IMR-90 (cell line): Measurements from ENCODE around the gene LINC01488. TPM values are rescaled to one million over a fixed set of nuclear protein-coding genes. Genes with fewer than 3 reads are reported as not detected.

Experiments used
- ATAC-seq: fragments of 200-7000 bp; cut with Tn5 transposase; 2 replicates; pipeline ENCODE4 v1.9.1; 2020; ENCODE audit warnings: low read depth, mild to moderate bottlenecking, moderate library complexity
- BruUV-seq: library from RNA; stranded (reverse); fragments of 400-500 nt; replicated peaks from 2 replicates; lab custom pipeline; 2021; lab: Mats Ljungman, UMichigan
- CTCF ChIA-PET: fragments of 300-600 bp; formaldehyde crosslinking; extraction: SDS; loops from one replicate; lab custom pipeline; 2021; ENCODE audit warnings: antibody characterized with exemption; lab: Yijun Ruan, JAX
- POLR2A ChIA-PET: fragments of 300-600 bp; sonication (Branson Sonifier 250); formaldehyde crosslinking; loops from one replicate; lab custom pipeline; 2022; ENCODE audit warnings: antibody characterized with exemption; ENCODE audit not compliant: unreplicated experiment; lab: Charles Lee
- DNase-seq: peaks from one replicate; pipeline ENCODE4 v3.0.0; 2013
- H2AFZ ChIP-seq: replicated peaks from 2 replicates; pipeline ENCODE3; 2013; ENCODE audit warnings: low read length, mild to moderate bottlenecking; ENCODE audit not compliant: poor library complexity
- H2AK5ac ChIP-seq: 2 replicates; pipeline ENCODE4 v1.6.1; 2013; ENCODE audit warnings: low read depth, low read length, inconsistent platforms
- H2AK9ac ChIP-seq: replicated peaks from 2 replicates; pipeline ENCODE3; 2013; ENCODE audit warnings: mild to moderate bottlenecking, low read depth, low read length, moderate library complexity; ENCODE audit not compliant: poor library complexity
- H2BK120ac ChIP-seq: 2 replicates; pipeline ENCODE4 v1.6.1; 2013; ENCODE audit warnings: low read depth, low read length, inconsistent platforms
- H2BK15ac ChIP-seq: 3 replicates; pipeline ENCODE4 v1.6.1; 2013; ENCODE audit warnings: low read depth, low read length, inconsistent platforms
- H2BK20ac ChIP-seq: 2 replicates; pipeline ENCODE4 v1.6.1; 2013; ENCODE audit warnings: low read depth, mild to moderate bottlenecking, inconsistent platforms, low read length, moderate library complexity
- H2BK5ac ChIP-seq: 2 replicates; pipeline ENCODE4 v1.6.1; 2013; ENCODE audit warnings: mild to moderate bottlenecking, low read depth, low read length, inconsistent platforms; ENCODE audit not compliant: poor library complexity, severe bottlenecking
- H3K14ac ChIP-seq: replicated peaks from 2 replicates; pipeline ENCODE4 v1.6.1; 2013; ENCODE audit warnings: low read depth, low read length, inconsistent platforms
- H3K18ac ChIP-seq: 2 replicates; pipeline ENCODE4 v1.6.1; 2013; ENCODE audit warnings: low read depth, low read length, control low read depth
- H3K23ac ChIP-seq: 2 replicates; pipeline ENCODE4 v1.6.1; 2013; ENCODE audit warnings: low read depth, low read length, inconsistent platforms
- H3K27ac ChIP-seq: 2 replicates; pipeline ENCODE4 v1.5.1; 2013; ENCODE audit warnings: mild to moderate bottlenecking, control low read depth, low read length; ENCODE audit not compliant: insufficient read depth
- H3K27me3 ChIP-seq: 2 replicates; pipeline ENCODE4 v1.6.1; 2013; ENCODE audit warnings: low read length; ENCODE audit not compliant: control insufficient read depth, insufficient read depth
- H3K36me3 ChIP-seq: 2 replicates; pipeline ENCODE4 v1.6.1; 2013; ENCODE audit warnings: low read length, mixed read lengths; ENCODE audit not compliant: control insufficient read depth, insufficient read depth
- H3K4ac ChIP-seq: 2 replicates; pipeline ENCODE4 v1.6.1; 2013; ENCODE audit warnings: low read depth, low read length, inconsistent platforms
- H3K4me1 ChIP-seq: 2 replicates; pipeline ENCODE4 v1.6.1; 2013; ENCODE audit warnings: low read length, mixed read lengths; ENCODE audit not compliant: control insufficient read depth, insufficient read depth
- H3K4me2 ChIP-seq: 2 replicates; pipeline ENCODE4 v1.6.1; 2013; ENCODE audit warnings: low read depth, mild to moderate bottlenecking, control low read depth, low read length, moderate library complexity
- H3K4me3 ChIP-seq: 2 replicates; pipeline ENCODE4 v1.5.1; 2013; ENCODE audit warnings: low read depth, mild to moderate bottlenecking, control low read depth, low read length, moderate library complexity; ENCODE audit not compliant: insufficient read depth
- H3K56ac ChIP-seq: 2 replicates; pipeline ENCODE4 v1.6.1; 2013; ENCODE audit warnings: low read length, inconsistent platforms; ENCODE audit not compliant: insufficient read depth; ENCODE audit errors: extremely low read depth
- H3K79me1 ChIP-seq, 2 experiments: 2 replicates each; pipeline ENCODE4 v1.6.1; 2013; ENCODE audit warnings: low read length in 2 of 2, inconsistent platforms in 1 of 2, low read depth in 1 of 2
- H3K9ac ChIP-seq: 2 replicates; pipeline ENCODE4 v1.6.1; 2013; ENCODE audit warnings: low read depth, low read length, control low read depth
- H3K9me1 ChIP-seq: 2 replicates; pipeline ENCODE4 v1.6.1; 2013; ENCODE audit warnings: low read length, inconsistent platforms; ENCODE audit not compliant: insufficient read depth
- H3K9me3 ChIP-seq: 2 replicates; pipeline ENCODE4 v1.6.1; 2013; ENCODE audit warnings: low read length; ENCODE audit not compliant: control insufficient read depth, insufficient read depth
- H4K20me1 ChIP-seq: 2 replicates; pipeline ENCODE4 v1.6.1; 2013; ENCODE audit warnings: low read length, inconsistent platforms; ENCODE audit not compliant: insufficient read depth
- H4K5ac ChIP-seq: 2 replicates; pipeline ENCODE4 v1.6.1; 2013; ENCODE audit warnings: mild to moderate bottlenecking, low read depth, low read length, control low read depth
- H4K8ac ChIP-seq, 2 experiments: 2 replicates each; pipeline ENCODE4 v1.6.1; 2013; ENCODE audit warnings: low read depth in 2 of 2, low read length in 2 of 2, control low read depth in 1 of 2, inconsistent platforms in 1 of 2
- H4K91ac ChIP-seq: 2 replicates; pipeline ENCODE4 v1.6.1; 2013; ENCODE audit warnings: low read depth, low read length, inconsistent platforms; ENCODE audit not compliant: insufficient read depth
- BHLHE40 ChIP-seq: fragments of 150-350 bp; IDR thresholded peaks from 2 replicates; pipeline ENCODE4 v1.6.1; 2016; ENCODE audit warnings: mild to moderate bottlenecking, low read depth, low read length
- CEBPB ChIP-seq: IDR thresholded peaks from 2 replicates; pipeline ENCODE4 v1.6.1; 2012; ENCODE audit warnings: low read depth, low read length, improper control_type of control experiment
- CHD1 ChIP-seq: IDR thresholded peaks from 2 replicates; pipeline ENCODE4 v1.6.1; 2012; ENCODE audit warnings: low read depth, low read length, improper control_type of control experiment
- CTCF ChIP-seq: conservative IDR thresholded peaks from 2 replicates; pipeline ENCODE4 v1.5.1; 2012; ENCODE audit warnings: mild to moderate bottlenecking, low read depth, low read length, improper control_type of control experiment
- FOS ChIP-seq: fragments of 150-350 bp; IDR thresholded peaks from 2 replicates; pipeline ENCODE4 v1.6.1; 2016; ENCODE audit warnings: low read depth, low read length
- MAFK ChIP-seq: IDR thresholded peaks from 2 replicates; pipeline ENCODE4 v1.6.1; 2012; ENCODE audit warnings: low read depth, low read length, improper control_type of control experiment
- MAZ ChIP-seq: IDR thresholded peaks from 2 replicates; pipeline ENCODE4 v1.6.1; 2012; ENCODE audit warnings: low read depth, mild to moderate bottlenecking, low read length, improper control_type of control experiment, moderate library complexity, borderline replicate concordance
- MXI1 ChIP-seq: IDR thresholded peaks from 2 replicates; pipeline ENCODE4 v1.6.1; 2012; ENCODE audit warnings: low read depth, mild to moderate bottlenecking, low read length, moderate library complexity, borderline replicate concordance
- NFE2L2 ChIP-seq: fragments of 150-350 bp; IDR thresholded peaks from 2 replicates; pipeline ENCODE4 v1.6.1; 2016; ENCODE audit warnings: low read depth, mild to moderate bottlenecking, low read length
- POLR2A ChIP-seq: IDR thresholded peaks from 2 replicates; pipeline ENCODE4 v1.6.1; 2012; ENCODE audit warnings: mild to moderate bottlenecking, low read depth, low read length
- RAD21 ChIP-seq: IDR thresholded peaks from 2 replicates; pipeline ENCODE4 v1.6.1; 2012; ENCODE audit warnings: low read length, improper control_type of control experiment
- RCOR1 ChIP-seq: IDR thresholded peaks from 2 replicates; pipeline ENCODE4 v1.6.1; 2012; ENCODE audit warnings: mild to moderate bottlenecking, low read length, improper control_type of control experiment; ENCODE audit not compliant: insufficient replicate concordance
- RFX5 ChIP-seq: IDR thresholded peaks from 2 replicates; pipeline ENCODE4 v1.8.0; 2012; ENCODE audit warnings: low read depth, mild to moderate bottlenecking, low read length, moderate library complexity
- SMC3 ChIP-seq: fragments of 150-350 bp; IDR thresholded peaks from 2 replicates; pipeline ENCODE4 v1.6.1; 2016; ENCODE audit warnings: low read depth, mild to moderate bottlenecking, antibody characterized with exemption, low read length, moderate library complexity
- USF2 ChIP-seq: fragments of 150-350 bp; IDR thresholded peaks from 2 replicates; pipeline ENCODE4 v1.6.1; 2017; ENCODE audit warnings: mild to moderate bottlenecking, antibody characterized with exemption, low read length, low read depth
- WGBS, 2 experiments: methylation state at CpG; one replicate each; pipeline versions ENCODE4 v1.1.5 to v1.1.7; 2013; ENCODE audit warnings: missing lambda C conversion rate in 2 of 2; ENCODE audit not compliant: insufficient read length in 1 of 2; ENCODE audit errors: extremely low coverage in 2 of 2; 5-methylcytosine and 5-hydroxymethylcytosine counted together
- dilution Hi-C: fragments of 300-500 bp; cut with HindIII; formaldehyde crosslinking; loops from one replicate; pipeline ENCODE4 v1.14.3; 2018; ENCODE audit warnings: low sequenced_read_pairs; ENCODE audit not compliant: unreplicated experiment
- in situ Hi-C: fragments of 300-500 bp; cut with MboI; formaldehyde crosslinking; loops from 3 replicates; pipeline ENCODE4 v1.14.3; 2019; ENCODE audit warnings: low sequenced_read_pairs, inconsistent platforms, mixed read lengths
- intact Hi-C: fragments of 100-400 bp; cut with micrococcal nuclease; formaldehyde crosslinking; loops from 2 replicates; pipeline ENCODE4 v1.10.0; 2022
- polyA plus RNA-seq, 3 experiments: library from polyadenylated mRNA; depleted of rRNA; stranded (reverse); fragments of >200 nt; gene quantifications; 2 replicates each; pipeline ENCODE4 v1.2.3, GENCODE V29; 2012; ENCODE audit warnings: low replicate concordance in 1 of 3
- total RNA-seq: library from RNA; depleted of rRNA; stranded (reverse); fragments of >200 nt; gene quantifications from 2 replicates; pipeline ENCODE4 v1.2.3, GENCODE V29; 2012
- TF ChIP-seq, protein P1 (sequence below): fragments of 150-350 bp; IDR thresholded peaks from 2 replicates; pipeline ENCODE4 v1.6.1; 2016; ENCODE audit warnings: low read depth, mild to moderate bottlenecking, low read length, moderate library complexity, borderline replicate concordance

Gene LINC01488
- total and polyA plus RNA-seq, 2 of the 4 experiments (the other 2 are of a cell fraction) = not detected

DNA sequence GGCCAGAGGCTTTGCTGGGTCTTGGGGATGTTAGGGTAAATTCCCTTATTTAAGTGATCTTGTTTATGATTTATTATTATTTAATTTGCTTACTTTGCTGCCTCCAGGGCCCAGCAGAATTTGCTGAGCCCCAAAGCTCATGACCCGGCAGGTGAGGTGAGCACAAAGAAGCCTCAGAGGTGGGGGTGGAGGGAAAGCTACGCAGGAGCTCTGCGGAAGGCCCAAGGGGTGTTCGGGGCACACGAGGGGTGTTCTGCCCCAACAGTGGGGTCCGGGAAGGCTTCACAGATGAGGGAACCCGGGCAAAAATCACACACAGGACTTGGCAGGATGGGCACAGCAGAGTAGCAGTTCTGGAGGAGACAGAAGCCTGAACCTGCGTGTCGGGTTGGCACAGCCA, 6.7 kb upstream of the LINC01488 start:
- H4K8ac ChIP-seq = no peak overlapping the region
- H3K27me3 ChIP-seq = 0 out of 2 replicates have a peak, but pooled peaks cover 1% of the 10 kb centered on the region
- no peaks in the 10 kb centered on the region for H4K20me1 ChIP-seq
- no peaks in the 10 kb centered on the region for H3K4me1 ChIP-seq
- ChIA-PET CTCF (no interaction called here), POLR2A (no interaction called here)
- H3K4me3 ChIP-seq = no peak overlapping the region
- no peak overlapping the region for H2BK15ac ChIP-seq
- peaks cover 11% of the 10 kb centered on the region for H3K9me3 ChIP-seq
- H3K79me1 ChIP-seq = no peaks in the 10 kb centered on the region
- dilution Hi-C loops (no loop called here), intact Hi-C loops (no loop called here), in situ Hi-C loops (no loop called here)
- H3K4ac ChIP-seq = no peak overlapping the region
- no peak overlapping the region for H3K56ac ChIP-seq
- ATAC-seq (no peak), DNase-seq (no peak)
- H3K36me3 ChIP-seq = no peaks in the 10 kb centered on the region
- H3K9ac ChIP-seq = no peak overlapping the region
- 72% methylated on average over 4 of the region's 9 CpGs; no CpG with 5 or more reads in 1 of the 2 experiments for WGBS, 2 experiments
- no peak overlapping the region for H2BK120ac ChIP-seq
- H4K5ac ChIP-seq = no peak overlapping the region
- TF ChIP-seq USF2 (no peak), CTCF (no peak), NFE2L2 (no peak), FOS (no peak), MAFK (no peak), BHLHE40 (no peak), CHD1 (no peak), RFX5 (no peak), RCOR1 (no peak), MAZ (no peak), CEBPB (no peak), SMC3 (no peak), RAD21 (no peak), POLR2A (no peak), MXI1 (no peak)
- TF ChIP-seq, protein P1, sequence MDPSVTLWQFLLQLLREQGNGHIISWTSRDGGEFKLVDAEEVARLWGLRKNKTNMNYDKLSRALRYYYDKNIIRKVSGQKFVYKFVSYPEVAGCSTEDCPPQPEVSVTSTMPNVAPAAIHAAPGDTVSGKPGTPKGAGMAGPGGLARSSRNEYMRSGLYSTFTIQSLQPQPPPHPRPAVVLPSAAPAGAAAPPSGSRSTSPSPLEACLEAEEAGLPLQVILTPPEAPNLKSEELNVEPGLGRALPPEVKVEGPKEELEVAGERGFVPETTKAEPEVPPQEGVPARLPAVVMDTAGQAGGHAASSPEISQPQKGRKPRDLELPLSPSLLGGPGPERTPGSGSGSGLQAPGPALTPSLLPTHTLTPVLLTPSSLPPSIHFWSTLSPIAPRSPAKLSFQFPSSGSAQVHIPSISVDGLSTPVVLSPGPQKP = no peak
- H2BK5ac ChIP-seq = no peak overlapping the region
- H2AK9ac ChIP-seq = no peak overlapping the region
- no TSS peak for BruUV-seq
- H2BK20ac ChIP-seq = no peak overlapping the region
- H3K23ac ChIP-seq = no peak overlapping the region
- no peak overlapping the region for H3K27ac ChIP-seq
- H3K4me2 ChIP-seq = no peak overlapping the region
- no peak overlapping the region for H3K14ac ChIP-seq
- no peak overlapping the region for H3K18ac ChIP-seq
- H3K9me1 ChIP-seq = no peaks in the 10 kb centered on the region
- no peak overlapping the region; the same call in 1 of the 2 replicates for H2AK5ac ChIP-seq
- H2AFZ ChIP-seq = no peak overlapping the region
- H4K91ac ChIP-seq = no peak overlapping the region
